ENCODE data around the gene SKP1. TPM values are rescaled to one million over a fixed set of nuclear protein-coding genes. Genes with fewer than 3 reads are reported as not detected.

The SKP1 gene
- total and polyA plus RNA-seq, 10 of the 15 experiments (the other 5 are each of a cell fraction or from before 2014, with no cell fraction given), result 100 to 1,686 (median 519) TPM

GRCh38 chr5:134113902-134114875 is 62.6 kb downstream of the SKP1 start, which contains the start of gene TCF7 (continued):
- TF ChIP-seq ATF3 (IDR thresholded peaks at IDR 0.05; ENCODE audit: borderline replicate concordance, extremely low read depth, low read depth, low read length) (no peak), HCFC1 (IDR thresholded peaks at IDR 0.05; ENCODE audit: low read length) (no peak), CHD1 (IDR thresholded peaks at IDR 0.05; ENCODE audit: low read depth, low read length) (peak; percentile 59; the same call in 1 of the 2 replicates), EGR1 (IDR thresholded peaks at IDR 0.05; ENCODE audit: borderline replicate concordance in 1 of 2, low read depth in 2 of 2, low read length in 2 of 2) (0 out of 3 replicates have a peak, but pooled peaks of 1 of the 2 experiments have one; percentile 6), E4F1 (IDR thresholded peaks at IDR 0.05; ENCODE audit: borderline replicate concordance, partially characterized antibody) (no peak), ELK1 (IDR thresholded peaks at IDR 0.05; ENCODE audit: low read depth, low read length) (peak; percentile 100), ESRRA (IDR thresholded peaks at IDR 0.05; ENCODE audit: low read length) (no peak), JUNB (IDR thresholded peaks at IDR 0.05) (no peak), HSF1 (IDR thresholded peaks at IDR 0.05; ENCODE audit: low read depth, low read length) (no peak), BMI1 (IDR thresholded peaks at IDR 0.05; ENCODE audit: borderline replicate concordance) (no peak), MYC (IDR thresholded peaks at IDR 0.05; ENCODE audit: insufficient read depth, insufficient read length, insufficient replicate concordance, low read length, severe bottlenecking) (no peak), BHLHE40 (IDR thresholded peaks at IDR 0.05; ENCODE audit: borderline replicate concordance in 1 of 2, low read depth in 2 of 2, low read length in 1 of 2) (peak in 1 of 2 experiments; percentile 32; a peak in 1 of 4 replicates), MEF2B (IDR thresholded peaks at IDR 0.05; ENCODE audit: partially characterized antibody, poor library complexity, severe bottlenecking) (peak; percentile 93), ZNF217 (IDR thresholded peaks at IDR 0.05) (0 out of 2 replicates have a peak, but pooled peaks have one; percentile 32)

Measured in GM12878 (cell line).